ENCODE data around the gene SIRPB2.

DNA sequence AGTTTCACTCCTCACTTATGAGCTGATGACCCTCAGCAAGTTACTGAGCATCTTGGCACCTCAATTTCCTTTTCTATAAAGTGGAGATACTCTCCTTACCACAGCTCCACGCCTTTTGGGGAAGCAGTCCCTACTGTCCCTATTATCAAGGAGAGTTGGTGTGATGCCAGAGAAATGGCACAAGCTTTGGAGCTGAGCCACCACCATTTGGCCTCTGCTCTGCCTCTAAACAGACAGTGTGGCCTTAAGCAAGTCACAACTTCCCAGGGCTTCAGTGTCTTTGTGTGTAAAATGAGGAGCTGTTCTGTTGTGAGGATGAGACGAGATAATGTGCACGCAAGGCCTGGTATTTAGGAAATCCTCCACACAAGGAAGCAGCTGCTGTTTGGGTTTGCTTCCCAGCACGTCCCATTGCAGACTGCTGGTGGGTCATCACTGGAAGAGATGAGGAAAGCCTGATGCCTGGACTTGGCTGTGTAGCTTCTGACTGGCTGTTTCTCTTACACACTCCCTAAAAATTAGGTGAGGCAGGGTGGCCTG is 43.1 kb downstream of the SIRPB2 start:
- TF ChIP-seq EZH2 (IDR thresholded peaks at IDR 0.05; ENCODE audit: low read length, missing control alignments) (no peak), CTCF (conservative IDR thresholded peaks at IDR 0.05 in 1 of 2, IDR thresholded peaks at IDR 0.05 in 1 of 2; ENCODE audit: low read depth in 1 of 2, low read length in 2 of 2) (no peak)

All from fibroblast of lung (primary cell).